ENCODE results near the gene ISCA2.

ISCA2 gene

DNA sequence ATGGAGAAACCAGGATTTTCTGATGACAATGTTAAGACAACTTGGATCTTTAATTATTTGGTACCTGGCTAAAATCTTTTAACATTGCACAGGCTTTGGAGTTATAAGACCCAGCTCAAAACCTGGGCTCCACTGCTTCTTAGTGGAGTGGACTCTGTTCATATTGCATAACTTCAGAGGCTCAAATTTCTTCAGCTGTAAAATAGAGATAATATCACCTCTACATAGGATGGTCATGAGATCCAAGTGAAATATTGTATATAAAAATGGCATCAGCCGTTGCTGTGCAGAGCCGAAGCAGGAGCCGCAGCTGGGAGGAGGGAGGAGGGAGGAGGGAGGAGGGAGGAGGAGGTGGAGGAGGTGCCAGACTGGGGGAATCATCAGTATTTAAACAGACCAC, 11.0 kb upstream of the ISCA2 start:
- no peak for DNase-seq (ENCODE audit: low read depth in 2 of 2)

DNA sequence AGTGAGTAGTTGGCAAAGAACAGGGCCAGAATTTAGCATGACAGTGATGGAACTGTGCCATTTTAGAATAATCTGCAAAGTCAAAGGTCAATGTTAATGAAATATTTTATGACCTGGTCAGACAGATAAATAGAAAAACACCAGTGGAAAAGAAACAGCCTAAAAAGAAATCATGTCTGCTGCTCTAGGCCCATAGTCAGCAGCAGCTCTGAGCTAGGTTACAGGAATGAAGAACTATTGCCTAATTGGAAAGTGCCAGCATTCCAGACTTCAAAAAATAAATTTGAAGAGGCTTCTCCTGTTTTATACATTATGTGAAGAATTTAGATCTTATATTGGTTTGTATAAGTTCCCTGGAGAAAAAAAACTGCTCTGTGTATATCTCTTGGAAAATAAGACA, 10.2 kb upstream of the ISCA2 start:
- no peak for DNase-seq (ENCODE audit: low read depth in 2 of 2)

DNA sequence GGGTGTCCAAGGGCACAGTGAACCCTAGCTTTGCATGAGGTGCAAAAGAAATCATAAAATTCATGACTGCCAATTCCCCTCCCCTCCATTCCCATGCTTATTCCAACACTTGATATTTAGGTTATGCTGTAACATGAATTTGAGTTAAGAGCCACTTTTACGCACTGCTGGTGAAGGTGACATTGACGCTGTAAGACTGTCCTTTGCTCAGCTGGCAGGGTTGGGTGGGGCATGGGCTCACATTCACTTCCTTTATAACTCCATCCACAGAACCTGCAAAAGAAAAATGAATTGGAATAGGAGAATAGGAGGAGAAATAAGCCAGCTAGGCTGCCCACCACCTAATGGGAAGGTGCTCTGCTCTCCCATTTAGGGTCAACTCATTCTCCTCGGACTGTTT, 7.4 kb upstream of the ISCA2 start:
- no peak for DNase-seq (ENCODE audit: low read depth in 2 of 2)

DNA sequence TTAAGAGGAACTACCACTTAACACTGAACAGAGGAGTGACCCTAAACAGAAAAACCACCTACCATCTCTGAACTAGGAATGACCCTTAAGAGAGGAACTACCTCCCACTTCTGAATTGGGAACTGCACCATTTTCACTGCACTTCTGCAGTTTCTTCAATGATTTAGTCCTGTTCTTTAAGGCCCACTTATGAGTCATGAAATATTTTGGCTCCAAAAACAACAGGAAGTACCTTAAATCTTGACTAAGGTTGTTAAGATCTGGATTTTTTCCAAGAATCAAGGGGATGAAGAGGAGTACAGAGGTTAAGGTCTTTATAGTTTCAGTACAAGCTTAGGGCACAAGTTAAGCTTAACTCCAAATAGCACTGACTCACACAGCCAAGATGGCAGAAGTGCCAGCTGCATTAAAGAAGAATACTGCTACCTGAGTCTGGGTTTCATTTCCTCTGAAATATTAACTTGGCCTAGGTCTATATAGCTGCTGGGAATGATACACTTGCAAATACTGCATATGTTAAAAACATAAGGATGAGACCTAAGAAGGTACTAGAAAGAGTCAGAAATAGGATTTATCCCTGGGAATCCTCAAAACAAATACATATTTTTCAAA, 4.7 kb upstream of the ISCA2 start:
- DNase-seq (ENCODE audit: low read depth in 2 of 2), result no peak

DNA sequence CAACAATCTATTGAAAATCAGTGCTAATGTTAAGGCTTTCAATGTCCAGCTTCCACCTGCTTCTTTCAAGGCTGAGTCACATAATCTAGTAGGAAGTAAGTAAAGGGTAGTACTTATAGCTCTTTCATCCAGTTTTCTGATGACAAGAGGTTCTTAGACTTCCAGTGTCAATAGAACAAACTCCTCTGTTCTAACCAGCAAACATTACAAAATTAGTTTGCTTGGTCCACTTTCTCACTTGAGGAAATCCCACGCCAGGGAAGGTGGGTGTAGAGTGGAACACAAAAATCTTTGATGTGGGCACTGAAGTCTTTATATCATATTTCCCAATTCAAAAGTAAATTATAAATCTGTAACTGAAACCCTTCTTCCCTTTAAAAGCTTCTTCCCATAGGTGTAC, 3.1 kb upstream of the ISCA2 start:
- DNase-seq (ENCODE audit: low read depth in 2 of 2), result no peak

DNA sequence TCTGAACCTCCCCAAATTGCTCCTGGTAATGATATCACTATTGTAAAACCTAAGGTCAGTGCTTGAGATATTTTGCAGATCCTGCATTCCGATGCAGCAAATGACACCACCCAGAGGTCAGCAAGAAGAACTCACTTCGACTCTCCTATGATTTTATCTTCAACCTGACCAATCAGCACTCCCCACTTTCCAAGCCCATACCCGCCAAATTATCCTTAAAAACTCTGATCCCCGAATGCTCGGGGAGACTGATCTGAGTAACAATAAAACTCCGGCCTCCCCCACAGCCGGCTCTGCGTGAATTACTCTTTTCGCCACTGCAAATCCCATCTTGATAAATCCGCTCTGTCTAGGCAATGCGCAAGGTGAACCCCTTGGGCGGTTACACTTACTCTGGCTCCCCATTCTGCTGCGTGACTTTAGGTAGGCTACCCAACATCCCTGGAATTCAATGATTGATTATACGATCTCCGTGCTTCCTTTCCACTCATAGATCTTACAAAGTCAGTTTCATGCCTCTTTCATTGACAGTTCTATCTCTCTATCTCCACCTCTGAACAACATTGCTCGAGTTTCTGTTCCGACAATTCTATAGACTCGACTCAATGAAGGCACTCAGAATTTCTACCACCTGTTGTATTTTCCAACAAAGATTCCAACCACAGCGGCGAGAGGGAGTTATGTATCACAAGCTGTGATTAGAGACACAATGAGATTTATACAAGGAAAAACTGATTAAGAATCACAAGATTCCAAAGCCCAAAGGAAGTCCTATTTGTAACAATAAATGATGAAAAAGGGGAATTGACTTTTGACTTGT, 1.4 kb upstream of the ISCA2 start:
- no peak for DNase-seq (ENCODE audit: low read depth in 2 of 2)

DNA sequence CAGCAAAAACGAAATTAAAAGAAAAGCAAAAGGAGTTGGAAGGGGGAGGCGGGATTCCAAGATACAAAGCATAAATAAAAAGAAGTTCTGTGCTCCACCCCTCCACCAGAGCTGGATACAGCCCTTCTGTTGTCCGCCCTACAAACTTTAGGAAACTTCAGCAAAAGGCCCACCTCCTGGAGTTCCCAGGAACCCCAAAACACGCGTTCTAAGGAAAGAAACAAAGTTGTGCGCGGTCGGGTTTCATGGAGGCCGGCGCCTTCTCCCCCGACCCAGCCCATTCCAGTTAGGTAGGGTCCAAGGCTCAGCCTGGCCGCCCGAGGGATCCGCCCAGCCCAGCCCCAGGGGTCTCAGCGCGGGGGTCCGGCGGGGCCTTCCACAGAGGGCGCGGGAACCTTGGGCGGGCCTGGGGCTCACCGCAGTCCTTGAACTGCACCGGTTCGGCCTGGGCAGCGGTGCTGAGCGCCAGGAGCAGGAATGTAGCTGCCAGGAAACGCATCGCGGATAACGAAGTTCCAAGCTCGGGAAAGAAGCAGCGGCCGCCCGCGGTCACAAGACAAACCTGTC, 706 bp upstream of the ISCA2 start, which contains the start of gene NPC2:
TSS of gene NPC2 (minus strand) at position 530 of the 567 bp plus-strand sequence. CDS start at position 499, 31 bp downstream.
- no peak for DNase-seq (ENCODE audit: low read depth in 2 of 2)

DNA sequence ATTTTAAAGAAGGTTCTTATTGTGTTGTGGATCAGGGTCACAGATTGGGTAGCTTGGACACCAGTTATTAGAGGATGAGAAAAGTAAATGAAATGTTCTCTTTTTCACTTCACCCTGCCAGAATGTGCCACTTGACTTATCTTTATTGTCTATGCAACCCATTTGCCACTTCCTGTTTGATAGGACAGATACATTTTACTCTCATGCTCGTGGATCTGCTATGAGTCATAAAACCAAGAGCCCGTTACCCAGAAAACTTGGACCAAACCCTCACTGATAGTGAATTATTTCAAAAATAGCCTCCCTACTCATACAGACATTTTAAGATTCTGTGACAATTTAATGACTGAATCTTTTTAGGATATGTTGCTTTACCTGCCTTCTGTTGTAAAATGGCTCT, 1.8 kb downstream of the ISCA2 start:
- DNase-seq (ENCODE audit: low read depth in 2 of 2), result no peak

DNA sequence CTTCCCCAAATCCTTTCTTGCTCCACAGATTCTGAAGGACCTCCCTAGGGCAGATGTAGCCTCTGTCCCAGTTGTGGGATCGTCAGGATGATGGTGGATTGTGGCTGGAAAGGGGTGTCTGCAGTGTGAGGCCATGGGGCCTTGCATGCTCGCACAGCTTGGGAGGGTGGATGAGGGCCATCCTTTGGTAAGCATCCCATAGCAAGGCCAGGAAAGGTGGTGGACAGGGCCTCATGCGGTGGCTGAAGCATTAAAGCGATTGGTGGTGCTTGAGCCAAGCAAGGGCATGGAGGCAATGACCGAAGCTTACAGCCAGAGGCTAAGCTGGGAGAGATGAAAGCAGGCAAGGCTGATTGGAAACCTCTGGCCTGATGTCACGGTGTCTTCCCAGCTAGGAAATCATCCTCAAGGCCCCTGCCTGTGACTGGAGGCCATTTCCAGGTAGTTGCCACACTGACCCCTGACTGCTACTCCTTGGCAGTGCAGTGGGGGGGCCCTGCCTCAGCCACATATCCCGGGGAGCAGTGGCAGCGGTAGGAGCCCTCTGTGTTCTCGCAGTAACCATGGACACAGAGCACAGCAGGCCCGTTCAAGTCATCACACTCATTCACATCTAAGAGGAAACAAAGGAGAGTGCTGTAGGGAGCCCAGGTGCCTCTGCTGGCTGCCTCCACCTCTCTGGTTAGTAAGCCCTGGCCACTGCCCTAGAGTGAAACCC, 7.0 kb downstream of the ISCA2 start:
- no peak for DNase-seq (ENCODE audit: low read depth in 2 of 2)

DNA sequence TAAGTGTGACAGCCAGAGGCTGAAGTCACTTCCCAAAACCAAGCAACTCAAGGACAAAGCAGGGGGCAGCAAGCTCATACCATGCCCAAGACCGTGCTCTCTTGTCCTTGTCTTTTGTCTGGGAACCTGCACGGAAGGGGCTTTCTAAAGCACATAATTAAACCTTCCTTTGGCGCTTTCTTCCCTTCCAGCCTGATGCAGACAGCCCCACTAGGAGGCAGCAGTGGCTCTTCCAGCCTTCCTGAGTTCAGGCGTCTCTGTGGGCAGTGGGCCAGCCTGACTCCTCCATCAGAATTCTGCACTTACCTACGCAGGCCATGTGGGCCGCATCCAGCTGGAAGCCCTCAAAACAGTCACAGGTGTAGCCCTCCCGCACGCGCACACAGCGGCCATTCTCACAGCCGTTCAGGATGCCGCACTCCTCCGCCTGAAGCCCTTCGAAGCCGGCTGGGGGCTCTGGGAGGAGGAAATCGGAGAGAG, 7.6 kb downstream of the ISCA2 start:
- no peak for DNase-seq (ENCODE audit: low read depth in 2 of 2)

DNA sequence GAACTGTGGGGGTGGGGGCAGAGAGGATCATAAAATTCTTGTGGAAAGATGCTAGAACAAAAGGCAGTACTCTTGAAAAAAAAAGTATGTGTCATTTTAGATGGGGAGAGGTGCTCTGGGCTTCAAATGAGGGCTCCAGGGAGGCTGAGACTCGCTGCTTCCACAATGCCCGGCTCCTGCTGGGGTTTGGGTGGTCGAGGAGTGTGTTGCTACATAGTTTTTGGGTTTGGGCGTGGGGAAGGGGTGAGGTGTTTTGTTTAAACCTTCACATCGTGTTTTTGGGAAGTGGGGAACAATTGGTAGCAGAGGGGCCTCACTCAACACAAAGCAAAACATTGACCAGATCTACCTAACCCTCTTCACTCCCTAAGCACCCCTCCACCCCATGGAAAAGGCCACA, 8.1 kb downstream of the ISCA2 start:
- no peak for DNase-seq (ENCODE audit: low read depth in 2 of 2)

DNA sequence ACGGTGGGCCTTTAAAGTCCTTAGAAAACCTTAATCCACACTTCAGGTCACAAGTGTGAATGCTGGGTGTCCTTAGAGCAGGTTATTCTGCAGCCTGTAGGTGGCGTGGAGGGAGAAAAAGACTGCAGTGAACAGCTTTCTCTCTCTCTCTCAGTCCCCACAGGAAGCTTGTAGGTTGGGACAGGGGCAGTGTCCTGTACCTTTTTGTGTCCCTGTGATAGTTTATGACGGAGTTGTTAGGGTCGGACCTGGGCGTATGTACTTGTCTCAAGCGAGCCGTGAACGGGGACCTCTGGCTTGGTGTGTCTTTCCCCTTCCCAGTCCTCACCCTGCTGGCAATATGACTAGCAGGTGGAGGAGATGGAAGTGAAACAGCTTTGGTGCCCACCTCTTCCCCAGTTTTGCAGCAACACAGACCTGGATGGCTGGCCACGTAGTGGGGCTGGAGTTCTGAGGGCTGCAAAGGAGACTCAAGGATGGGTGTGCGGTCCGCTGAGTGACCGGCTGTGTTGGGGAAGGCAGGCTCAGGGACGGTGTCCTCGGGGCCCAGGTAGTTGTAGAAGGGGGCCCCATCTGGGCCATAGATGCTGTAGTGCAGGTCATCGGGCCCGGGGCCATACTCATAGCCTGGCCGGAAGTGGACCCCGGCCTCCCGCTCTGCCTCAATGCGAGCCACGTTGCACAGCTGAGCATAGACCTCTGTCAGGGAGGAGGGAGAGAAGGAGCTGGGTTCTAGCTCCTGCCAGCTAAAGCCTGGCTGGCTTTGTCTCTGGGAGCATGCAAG, 8.9 kb downstream of the ISCA2 start:
- DNase-seq (ENCODE audit: low read depth in 2 of 2), result no peak

DNA sequence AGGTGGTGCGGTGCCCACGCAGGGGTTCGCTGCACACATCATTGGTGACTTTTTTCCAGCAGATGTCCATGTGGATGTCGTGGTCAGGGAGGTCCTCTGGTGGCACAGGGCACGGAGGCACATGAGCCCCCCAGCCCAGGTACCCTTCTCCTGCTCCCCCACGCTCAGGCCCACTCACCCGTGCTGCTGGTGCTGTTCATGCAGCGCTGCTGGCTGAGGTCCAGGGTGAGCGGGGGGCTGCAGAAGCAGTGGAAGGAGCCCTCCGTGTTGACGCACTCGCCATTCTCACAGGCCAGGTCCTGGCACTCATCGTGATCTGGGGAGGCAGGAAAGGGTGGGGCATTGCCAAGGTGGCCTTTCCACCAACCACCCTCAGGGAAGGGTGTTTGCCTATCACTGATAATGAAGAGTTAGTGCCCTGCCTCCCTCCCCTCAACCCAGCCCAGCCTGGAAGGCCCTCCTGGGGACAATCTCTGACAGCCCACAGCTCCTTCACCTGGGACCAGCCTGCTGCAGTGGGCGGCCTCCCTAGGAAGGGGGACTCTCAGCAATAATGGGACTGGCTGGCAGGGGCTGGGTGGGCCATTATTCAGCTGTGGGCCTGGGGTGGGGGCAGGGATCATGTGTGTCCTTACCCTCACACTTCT, 9.8 kb downstream of the ISCA2 start:
- no peak for DNase-seq (ENCODE audit: low read depth in 2 of 2)

DNA sequence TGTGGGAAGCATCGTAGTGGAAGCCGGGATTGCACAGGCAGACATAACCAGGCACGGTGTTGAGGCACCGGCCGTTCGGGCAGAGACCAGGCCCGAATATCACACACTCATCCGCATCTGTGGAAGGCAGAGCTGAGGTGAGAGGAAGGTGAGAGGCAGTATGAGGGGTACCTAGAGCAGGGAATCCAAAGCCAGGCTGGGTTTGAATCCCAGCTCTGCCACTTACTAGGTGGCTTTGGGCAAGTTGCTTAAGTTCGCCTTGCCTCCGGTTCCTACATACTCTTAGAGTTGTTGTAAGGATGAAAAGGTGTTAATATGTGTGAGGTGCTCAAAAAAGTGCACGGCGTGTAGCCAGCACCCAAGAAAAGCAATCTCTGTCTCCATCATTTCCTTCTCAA, 10.4 kb downstream of the ISCA2 start:
- DNase-seq (ENCODE audit: low read depth in 2 of 2), result no peak

DNA sequence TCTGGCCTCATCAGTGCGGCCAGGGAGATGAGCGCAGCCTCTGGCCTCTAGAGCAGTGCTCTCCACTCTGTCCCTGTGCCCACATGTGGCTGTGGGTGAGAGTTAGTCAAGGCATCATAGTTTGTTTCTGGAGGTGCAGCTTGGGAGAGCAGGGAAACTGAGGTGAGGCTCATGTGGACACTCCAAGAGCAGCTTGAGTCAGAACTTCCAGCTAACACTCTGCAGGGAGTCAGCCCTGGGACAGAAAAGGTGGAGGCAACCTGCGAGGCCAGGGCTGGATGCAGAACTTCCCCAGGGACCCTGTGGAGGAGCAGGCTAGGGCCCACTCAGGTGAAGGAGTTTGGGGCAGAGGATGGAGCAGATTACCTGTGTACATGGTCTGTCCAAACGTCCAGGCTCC, 10.8 kb downstream of the ISCA2 start:
- no peak for DNase-seq (ENCODE audit: low read depth in 2 of 2)

DNA sequence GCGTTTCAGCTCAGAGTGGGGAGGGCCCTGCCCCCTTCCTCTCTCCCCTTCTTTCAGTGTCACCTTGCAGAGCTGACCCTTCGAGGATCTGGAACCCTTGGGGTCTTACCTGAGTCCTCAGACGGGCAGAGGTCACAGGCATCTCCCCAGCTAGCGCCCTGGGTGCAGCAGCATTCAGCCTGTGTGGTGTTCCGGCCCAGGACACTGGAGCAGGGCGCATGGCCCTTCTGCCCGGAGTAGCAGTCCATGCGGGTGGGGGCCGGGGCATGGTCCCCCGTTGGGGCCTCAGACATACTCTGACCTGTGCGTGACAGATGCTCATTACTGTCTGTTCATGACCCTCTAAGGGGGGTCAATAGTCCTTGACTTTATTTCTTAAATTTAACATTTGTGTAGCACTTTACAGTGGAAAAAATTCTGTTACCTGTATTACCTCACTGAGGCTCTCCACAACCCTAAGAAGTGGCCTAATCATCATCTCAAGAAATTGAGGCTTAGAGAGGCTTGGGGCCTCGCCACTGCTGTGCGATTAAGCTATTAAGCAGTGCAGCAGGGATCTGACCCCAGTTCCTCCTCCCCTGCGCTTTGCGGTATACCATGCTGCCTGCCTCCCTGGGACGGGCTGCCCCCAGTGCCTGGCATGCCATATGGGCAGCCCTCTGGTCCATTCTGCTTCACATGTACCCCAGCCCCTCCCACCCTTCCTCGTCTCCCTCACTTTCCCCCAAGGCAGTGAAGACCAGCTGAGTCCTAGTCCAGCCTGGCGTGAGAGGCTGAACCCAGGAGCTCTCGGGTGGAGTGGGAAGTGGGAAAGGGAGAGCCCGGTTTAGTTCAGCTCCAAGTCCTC, 11.5 kb downstream of the ISCA2 start:
- DNase-seq (ENCODE audit: low read depth in 2 of 2), result no peak

DNA sequence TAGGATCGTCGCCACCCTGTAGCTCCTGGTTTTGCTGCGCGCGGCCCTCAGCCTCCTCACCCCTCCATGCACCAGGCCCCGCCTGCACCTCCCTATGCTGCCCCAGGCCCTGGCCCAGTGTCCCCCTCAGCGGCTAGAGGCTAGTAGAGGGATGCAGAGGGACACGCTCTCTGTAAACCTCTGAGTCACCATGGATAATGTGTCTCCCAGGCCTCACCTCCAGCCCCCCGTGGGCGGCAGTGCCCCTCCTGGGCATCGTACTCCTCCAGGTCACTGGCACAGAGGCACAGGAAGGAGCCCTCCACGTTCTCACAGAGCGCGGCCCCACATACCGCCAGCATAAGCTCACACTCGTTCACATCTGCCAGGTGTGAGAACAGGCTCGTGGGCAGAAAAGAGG, 12.3 kb downstream of the ISCA2 start:
- no peak for DNase-seq (ENCODE audit: low read depth in 2 of 2)

DNA sequence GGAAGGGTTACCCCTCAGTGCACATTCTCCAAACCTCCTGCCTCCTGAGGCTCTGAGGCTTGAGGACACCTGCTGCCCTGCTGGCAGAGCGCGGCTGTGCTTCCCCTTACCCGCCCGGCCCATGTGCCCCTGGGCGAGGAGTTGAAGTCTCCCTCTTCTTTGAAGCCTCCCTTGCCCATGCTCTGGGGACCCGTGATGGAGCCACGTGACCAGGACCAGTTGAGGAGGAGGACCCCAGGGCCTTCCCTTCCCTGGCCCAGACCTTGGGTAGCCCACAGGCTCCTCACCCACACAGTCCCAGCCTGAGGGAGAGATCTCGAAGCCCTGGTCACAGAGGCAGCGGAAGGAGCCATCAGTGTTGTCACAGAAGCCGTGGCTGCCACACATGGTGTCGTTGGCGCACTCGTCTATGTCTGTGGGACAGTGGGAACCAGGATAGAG, 12.9 kb downstream of the ISCA2 start:
- no peak for DNase-seq (ENCODE audit: low read depth in 2 of 2)

DNA sequence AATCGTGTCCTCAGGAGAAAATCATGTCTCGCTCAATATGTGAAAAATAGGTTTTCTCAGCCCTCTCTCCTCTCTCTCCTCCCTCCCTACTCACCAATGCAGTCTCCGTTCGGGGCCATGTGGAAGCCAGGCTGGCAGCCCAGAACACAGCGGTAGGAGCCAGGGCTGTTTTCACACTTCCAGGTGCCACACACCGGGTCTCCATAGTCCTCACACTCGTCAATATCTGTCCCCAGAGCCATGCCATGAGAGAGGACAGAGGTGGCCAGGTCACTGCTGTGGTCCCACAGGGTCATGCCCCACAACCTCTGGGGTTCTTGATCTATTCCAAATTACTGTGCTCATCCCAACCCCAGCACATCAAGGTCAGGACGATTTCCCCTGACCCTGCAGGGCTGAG, 13.5 kb downstream of the ISCA2 start:
- DNase-seq (ENCODE audit: low read depth in 2 of 2), result no peak

DNA sequence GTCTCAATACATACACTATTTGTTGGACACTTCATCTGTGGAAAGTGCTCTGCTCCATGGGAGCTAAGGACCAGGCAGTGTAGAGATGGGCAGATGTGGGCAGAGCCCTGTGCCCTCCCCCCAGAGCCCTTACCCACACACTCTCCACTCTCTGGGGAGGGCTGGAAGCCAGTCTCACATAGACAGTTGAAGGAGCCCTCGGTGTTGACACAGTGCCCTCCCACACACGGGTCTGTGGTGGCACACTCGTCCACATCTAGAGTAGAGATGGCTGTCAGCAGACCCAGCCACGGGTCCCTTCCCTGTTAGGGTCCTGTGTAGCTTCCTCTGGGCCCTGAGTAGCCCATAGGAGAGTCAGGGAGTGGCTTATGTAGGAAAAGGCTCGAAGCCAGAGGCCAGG, 14.3 kb downstream of the ISCA2 start:
- no peak for DNase-seq (ENCODE audit: low read depth in 2 of 2)
